ENCODE results near the gene WDFY1. TPM values are rescaled to one million over a fixed set of nuclear protein-coding genes. Genes with fewer than 3 reads are reported as not detected.
"Not testable (repeated sequence)": the region's sequence is repeated elsewhere in the genome, so short reads cannot be mapped to it uniquely, and the experiment has no call there.

The WDFY1 gene
- total RNA-seq, 2 experiments from 2014 or later: 58.8 to 59.1 TPM

DNA sequence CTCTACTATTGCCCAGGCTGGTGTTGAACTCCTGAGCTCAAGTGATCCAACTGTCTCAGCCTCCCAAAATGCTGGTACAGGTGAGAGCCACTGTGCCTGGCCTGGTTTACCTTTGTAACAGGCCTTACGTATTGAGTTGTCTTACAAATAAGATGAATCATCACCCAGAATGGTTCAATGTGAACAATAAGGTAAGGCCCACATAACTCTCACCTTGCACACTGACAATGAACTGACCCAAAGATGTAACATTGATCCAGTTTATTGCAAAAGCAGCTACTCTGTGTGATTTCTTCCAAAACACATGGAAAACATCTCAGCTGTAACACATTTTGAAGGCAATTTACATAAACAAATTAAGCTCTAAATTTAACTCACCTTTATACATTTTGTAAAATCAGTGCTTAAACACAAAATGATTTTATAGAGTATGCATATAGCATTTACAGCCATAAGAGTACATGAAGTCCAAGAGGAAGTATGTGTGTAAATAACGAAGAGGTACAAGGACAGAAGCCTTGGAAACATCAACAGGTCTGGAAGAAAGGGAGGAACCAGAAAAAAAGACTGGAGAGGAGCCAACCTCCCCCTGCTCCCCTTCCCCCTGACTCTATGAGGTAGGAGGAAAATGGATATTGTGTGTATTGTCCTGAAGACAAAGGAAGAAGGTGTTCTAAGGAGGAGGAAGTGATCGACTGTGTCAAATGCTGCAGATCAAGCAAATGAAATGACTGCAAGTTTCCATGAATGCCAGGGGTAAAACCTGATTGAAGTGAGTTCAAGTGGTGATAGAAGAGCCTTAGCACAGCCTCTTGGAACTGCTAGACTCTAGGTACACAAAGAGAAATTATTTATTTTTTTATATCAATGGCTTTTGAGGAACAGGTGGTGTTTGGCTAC, 5.6 kb upstream of the WDFY1 start:
- POLR2A ChIA-PET: interaction anchor here (0.6 to 1.3 kb wide), 3 partner anchors 9 to 113 kb away, joined by 4 to 5 read pairs (median 5); partner anchors contain the start of gene AP1S3
- Mint-ChIP-seq H3K36me3 (peaks cover 15% of the 10 kb centered on the region), H3K4me1 (peaks cover 43% of the 10 kb centered on the region), H3K9me3 (no peaks in the 10 kb centered on the region), H3K27me3 (no peaks in the 10 kb centered on the region), H3K27ac (peak overlapping the region; percentile 87), H3K4me3 (no peak overlapping the region)
- DNase-seq: no peak
- ATAC-seq (ENCODE audit: low read depth): no peak

DNA sequence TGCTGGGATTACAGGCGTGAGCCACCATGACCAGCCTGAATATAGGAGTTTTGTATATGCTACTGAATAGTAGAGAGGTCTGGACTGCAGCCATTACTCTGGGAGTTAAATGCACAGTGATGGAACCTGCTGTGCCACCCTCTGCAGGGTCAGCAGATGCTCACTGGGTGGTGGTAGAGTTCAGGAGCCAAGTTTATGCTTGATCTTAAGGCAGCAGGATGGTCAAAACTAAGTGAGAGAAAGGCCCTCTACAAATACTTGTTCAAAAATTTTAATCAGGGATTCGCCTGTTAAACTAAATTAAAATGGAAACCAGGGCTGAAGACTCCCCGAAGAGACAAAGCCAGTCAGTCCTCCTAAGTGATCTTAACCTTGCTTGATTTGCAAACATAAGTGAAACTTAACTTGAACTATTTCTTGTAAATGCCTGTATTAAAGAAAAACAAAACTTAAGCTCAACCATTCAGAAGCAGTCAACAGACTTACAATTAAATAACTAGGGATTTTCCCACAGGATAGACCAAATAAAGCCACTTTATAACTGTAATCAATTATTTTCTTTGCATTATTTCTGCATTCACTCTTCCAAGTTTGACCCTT, 4.2 kb upstream of the WDFY1 start:
- DNase-seq (no peak), ATAC-seq (ENCODE audit: low read depth) (peak; percentile 5)
- H3K36me3 Mint-ChIP-seq: peaks cover 15% of the 10 kb centered on the region
- H3K4me3 Mint-ChIP-seq: no peak overlapping the region
- POLR2A ChIA-PET: interaction anchor here (0.6 to 1.3 kb wide), 2 partner anchors 20 to 81 kb away, joined by 3 to 4 read pairs; no protein-coding TSS in a partner anchor
- no peaks in the 10 kb centered on the region for H3K9me3 Mint-ChIP-seq
- no peaks in the 10 kb centered on the region for H3K27me3 Mint-ChIP-seq
- H3K4me1 Mint-ChIP-seq: peaks cover 42% of the 10 kb centered on the region
- H3K27ac Mint-ChIP-seq: peak overlapping the region; percentile 87

DNA sequence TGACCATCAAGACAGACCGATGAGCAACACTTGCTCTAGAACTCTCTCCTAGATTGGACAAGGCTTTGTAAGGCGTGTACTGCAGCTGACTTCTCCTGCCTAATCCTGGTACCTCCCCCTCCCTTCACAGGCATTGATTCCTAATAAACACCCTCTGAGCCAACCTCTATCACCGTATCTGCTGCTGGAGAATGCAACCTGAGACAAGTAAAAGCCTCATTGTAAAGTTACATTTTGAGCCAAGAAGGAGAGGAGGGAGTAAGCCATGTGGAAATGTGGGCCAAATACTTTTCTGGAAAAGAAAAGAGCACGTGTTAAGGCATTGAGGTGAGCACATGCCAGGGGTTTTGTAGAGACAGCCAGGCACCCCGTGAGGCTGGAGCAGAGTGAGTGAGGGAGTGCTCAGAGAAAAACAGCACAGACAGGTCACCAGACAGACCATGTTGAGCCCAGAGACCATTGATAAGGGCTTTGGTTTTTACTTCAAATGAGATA, 2.6 kb upstream of the WDFY1 start:
- Mint-ChIP-seq H3K36me3 (peaks cover 19% of the 10 kb centered on the region), H3K9me3 (no peaks in the 10 kb centered on the region), H3K27me3 (no peaks in the 10 kb centered on the region), H3K4me1 (peaks cover 47% of the 10 kb centered on the region), H3K27ac (peak overlapping the region; percentile 84), H3K4me3 (no peak overlapping the region)
- DNase-seq (no peak), ATAC-seq (ENCODE audit: low read depth) (no peak)
- POLR2A ChIA-PET: no interaction called here

DNA sequence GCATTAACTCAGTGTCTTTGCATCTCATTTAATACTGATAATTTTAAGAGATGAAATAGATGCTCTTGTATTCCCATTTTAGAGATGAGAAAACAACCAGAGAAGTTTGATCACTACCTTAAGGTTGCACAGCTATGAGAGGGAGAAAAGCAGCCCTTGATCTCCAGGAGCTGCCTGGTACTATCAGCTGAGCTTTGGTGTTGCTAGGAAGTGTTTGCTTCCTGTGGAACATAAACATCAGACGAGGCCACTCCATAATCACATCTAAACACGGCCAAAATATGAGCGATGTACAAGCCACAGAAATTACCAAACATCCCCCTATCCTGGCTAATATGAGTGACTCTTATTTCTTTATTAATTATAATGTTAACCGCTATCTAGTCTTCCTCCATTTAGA, 620 bp upstream of the WDFY1 start:
- POLR2A ChIA-PET: interaction anchor here (1.0 to 4.4 kb wide), 7 partner anchors 10 to 49 kb away, joined by 3 to 35 read pairs (median 5); partner anchors contain the start of gene MRPL44
- H3K4me1 Mint-ChIP-seq: peaks cover 45% of the 10 kb centered on the region
- peak overlapping the region; percentile 92 for H3K27ac Mint-ChIP-seq
- H3K9me3 Mint-ChIP-seq: no peaks in the 10 kb centered on the region
- ATAC-seq (ENCODE audit: low read depth) (no peak), DNase-seq (no peak)
- no peaks in the 10 kb centered on the region for H3K27me3 Mint-ChIP-seq
- H3K4me3 Mint-ChIP-seq: peak overlapping the region; percentile 94
- H3K36me3 Mint-ChIP-seq: peaks cover 17% of the 10 kb centered on the region

DNA sequence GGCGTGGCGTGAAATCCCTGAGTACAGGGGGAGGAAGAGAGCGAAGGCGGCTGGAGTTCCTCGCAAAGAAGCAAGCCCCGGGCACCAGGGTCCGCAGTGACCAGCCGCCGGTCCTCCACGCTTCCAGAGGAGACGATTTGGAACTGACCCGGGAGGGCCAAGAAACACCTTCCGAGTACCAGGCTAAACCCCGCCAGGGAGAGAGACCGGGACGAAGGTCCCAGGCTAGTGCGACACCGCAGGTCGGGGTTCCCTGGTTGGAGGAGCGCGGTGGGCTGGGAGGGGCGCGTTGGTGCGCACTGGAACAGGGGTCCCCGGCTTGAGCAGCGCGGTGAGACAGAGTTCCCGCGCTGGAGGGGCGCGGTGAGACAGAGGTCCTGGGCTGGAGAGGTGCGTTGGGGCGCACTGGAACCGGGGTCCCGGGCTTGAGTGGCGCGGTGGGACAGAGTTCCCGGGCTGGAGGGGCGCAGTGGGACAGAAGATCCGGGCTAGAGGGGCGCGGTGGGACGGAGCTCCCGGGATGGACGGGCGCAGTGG, 901 bp downstream of the WDFY1 start:
- Mint-ChIP-seq H3K27ac (peak overlapping the region; percentile 96), H3K4me3 (peak overlapping the region; percentile 94), H3K4me1 (peaks cover 41% of the 10 kb centered on the region), H3K36me3 (peaks cover 25% of the 10 kb centered on the region), H3K9me3 (no peaks in the 10 kb centered on the region), H3K27me3 (no peaks in the 10 kb centered on the region)
- POLR2A ChIA-PET: interaction anchor here (0.6 to 4.4 kb wide), 5 partner anchors 8 to 181 kb away, joined by 4 to 35 read pairs (median 5); partner anchors contain the start of gene MRPL44
- ATAC-seq (ENCODE audit: low read depth) (peak; percentile 9), DNase-seq (peak; percentile 59)

DNA sequence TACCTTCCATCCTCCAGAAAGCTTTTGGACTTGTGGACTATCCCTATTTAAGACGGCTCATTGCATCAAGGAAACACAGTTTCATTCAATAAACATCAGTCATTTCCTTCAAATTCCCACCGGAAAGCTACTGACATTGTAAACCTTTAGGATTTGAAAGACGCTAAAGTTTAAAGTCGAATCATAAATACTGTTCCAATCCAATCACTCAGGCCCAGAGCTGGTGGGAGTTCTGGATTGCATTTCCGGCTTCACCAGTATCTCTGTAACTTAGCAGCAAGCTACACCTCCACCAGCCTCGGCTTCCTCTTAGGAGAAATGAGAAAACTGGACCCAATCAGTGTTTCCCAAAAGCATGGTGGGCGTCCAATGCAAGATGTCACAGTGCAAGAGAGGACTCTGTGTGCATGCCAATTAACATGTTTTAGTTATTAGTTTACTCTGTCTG, 1.6 kb downstream of the WDFY1 start:
- peak overlapping the region; percentile 96 for H3K27ac Mint-ChIP-seq
- no peak for DNase-seq
- peaks cover 42% of the 10 kb centered on the region for H3K4me1 Mint-ChIP-seq
- peak overlapping the region; percentile 94 for H3K4me3 Mint-ChIP-seq
- ATAC-seq (ENCODE audit: low read depth): no peak
- H3K9me3 Mint-ChIP-seq: no peaks in the 10 kb centered on the region
- POLR2A ChIA-PET: interaction anchor here (4.4 kb wide), 1 partner anchor 12 kb away, joined by 35 read pairs; the partner anchor contains the start of gene MRPL44
- H3K27me3 Mint-ChIP-seq: no peaks in the 10 kb centered on the region
- peaks cover 28% of the 10 kb centered on the region for H3K36me3 Mint-ChIP-seq

DNA sequence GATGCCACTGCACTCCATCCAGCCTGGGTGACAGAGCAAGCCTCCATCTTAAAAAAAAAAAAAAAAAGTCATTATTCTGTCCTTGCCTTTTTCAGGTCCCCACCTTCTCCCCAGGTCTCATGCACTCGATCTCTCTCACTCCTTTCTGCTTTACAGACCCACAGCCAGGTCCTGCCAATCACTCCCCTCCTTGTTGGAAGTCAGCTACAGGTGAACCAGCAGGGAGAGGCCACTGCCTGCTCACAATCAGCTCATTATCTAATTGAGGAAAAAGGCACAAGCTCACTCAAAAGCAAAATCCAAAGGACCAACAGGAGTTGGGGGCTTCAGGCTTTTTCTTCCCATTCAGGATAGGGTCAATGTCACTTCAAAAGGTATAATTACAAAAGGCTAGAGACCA, 2.0 kb downstream of the WDFY1 start:
- Mint-ChIP-seq H3K27me3 (no peaks in the 10 kb centered on the region), H3K9me3 (no peaks in the 10 kb centered on the region)

DNA sequence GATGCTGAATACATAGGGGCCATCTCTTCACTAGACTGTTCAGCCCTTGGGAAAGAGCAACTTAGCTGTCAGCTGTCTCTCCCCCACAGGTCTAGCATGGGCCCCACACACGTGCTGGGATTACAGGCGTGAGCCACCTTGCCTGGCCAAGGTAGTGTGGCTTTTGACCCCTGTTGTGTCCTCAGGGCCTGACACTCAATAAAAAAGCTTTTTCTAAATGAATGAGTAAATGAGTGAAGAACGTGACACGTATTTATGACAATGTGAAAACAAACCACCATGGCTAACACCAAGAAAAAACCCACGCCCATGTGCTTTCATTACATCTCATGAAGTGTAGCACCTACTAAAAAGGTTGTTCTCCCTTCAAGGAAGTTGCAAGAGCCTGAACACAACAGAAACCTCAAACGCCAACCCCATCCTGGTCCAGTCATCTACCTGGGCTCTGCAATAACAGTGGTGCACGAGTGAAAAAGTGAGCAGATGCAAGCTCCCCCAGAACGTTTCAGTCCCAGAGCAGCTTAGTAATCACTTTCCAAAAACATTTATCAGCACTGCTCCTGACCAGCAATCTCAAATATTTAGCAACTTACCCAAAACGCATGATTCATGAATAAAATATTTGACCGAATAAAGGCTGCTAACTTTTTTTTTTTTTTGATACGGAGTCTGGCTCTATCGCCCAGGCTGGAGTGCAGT, 3.4 kb downstream of the WDFY1 start:
- H3K36me3 Mint-ChIP-seq: peaks cover 26% of the 10 kb centered on the region
- H3K4me3 Mint-ChIP-seq: peak overlapping the region; percentile 65
- H3K9me3 Mint-ChIP-seq: no peaks in the 10 kb centered on the region
- H3K27ac Mint-ChIP-seq: peak overlapping the region; percentile 88
- no peaks in the 10 kb centered on the region for H3K27me3 Mint-ChIP-seq
- peaks cover 47% of the 10 kb centered on the region for H3K4me1 Mint-ChIP-seq
- DNase-seq (no peak), ATAC-seq (ENCODE audit: low read depth) (peak; percentile 62)
- POLR2A ChIA-PET: interaction anchor here (0.7 to 2.5 kb wide), 6 partner anchors 8 to 169 kb away, joined by 3 to 14 read pairs (median 3); partner anchors contain the start of gene MRPL44

More for the DNA sequence above, 2.0 kb downstream of the WDFY1 start:
- DNase-seq (no peak), ATAC-seq (ENCODE audit: low read depth) (no peak)
- peak overlapping the region; percentile 94 for H3K4me3 Mint-ChIP-seq
- POLR2A ChIA-PET: interaction anchor here (4.4 kb wide), 1 partner anchor 13 kb away, joined by 35 read pairs; the partner anchor contains the start of gene MRPL44
- peak overlapping the region; percentile 80 for H3K27ac Mint-ChIP-seq
- H3K4me1 Mint-ChIP-seq: peaks cover 41% of the 10 kb centered on the region
- H3K36me3 Mint-ChIP-seq: peaks cover 26% of the 10 kb centered on the region

DNA sequence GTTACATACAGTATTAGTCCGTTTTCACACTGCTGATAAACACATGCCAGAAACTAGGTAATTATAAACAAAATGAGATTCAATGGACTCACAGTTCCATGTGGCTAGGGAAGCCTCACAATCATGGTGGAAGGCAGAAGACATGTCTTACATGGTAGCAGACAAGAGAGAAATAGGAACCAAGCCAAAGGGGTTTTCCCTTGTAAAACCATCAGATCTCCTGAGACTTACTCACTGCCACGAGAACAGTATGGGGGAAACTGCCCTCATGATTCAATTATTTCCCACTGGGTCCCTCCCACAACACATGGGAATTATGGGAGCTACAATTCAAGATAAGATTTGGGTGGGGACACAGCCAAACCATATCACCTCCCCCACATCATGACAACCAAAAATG, 5.7 kb downstream of the WDFY1 start:
- ATAC-seq (ENCODE audit: low read depth); H3K9me3 Mint-ChIP-seq; POLR2A ChIA-PET; DNase-seq; H3K27me3 Mint-ChIP-seq; H3K4me3 Mint-ChIP-seq: not testable (repeated sequence)
- Mint-ChIP-seq H3K4me1 (peaks cover 56% of the 10 kb centered on the region), H3K36me3 (peaks cover 28% of the 10 kb centered on the region), H3K27ac (peak overlapping the region; percentile 30)

DNA sequence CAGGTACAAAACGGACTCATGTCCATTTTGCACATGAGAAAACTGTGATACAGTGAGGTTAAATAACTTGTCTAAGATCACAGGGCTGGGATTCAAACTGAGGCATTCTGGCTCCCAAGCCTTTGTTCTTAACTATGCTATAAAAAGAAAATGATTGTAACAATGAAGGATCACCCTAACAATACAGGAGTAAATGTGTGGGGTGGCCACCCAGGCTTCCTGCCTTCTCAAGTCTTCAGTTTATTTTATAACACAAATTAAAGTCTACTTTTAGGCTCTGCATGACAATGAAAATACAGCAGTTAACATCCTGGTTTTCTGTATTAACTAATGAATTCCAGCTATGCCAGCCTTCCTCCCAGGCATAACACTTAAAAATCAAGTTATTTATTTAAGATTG, 7.6 kb downstream of the WDFY1 start:
- no peaks in the 10 kb centered on the region for H3K27me3 Mint-ChIP-seq

DNA sequence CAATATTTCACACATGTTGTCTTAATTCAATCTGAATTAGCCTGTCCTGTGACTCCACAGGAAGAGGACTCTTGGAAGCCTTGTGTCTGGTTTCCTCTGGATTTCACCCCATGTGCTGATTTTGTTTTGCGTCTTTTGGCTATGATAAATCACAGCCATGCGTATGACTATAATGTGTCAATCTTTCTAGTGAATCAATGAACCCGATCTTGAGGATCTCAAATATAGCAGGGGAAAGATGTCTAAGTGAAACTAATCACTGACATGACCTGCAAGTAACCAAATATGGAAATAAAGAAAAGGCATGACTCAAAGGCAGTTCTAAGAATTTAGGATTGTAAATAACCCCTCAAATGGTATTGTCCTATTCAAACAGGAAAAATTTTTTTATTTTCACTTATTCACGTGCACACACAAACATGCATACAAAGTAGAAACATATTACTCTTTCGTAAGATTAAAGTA, 8.2 kb downstream of the WDFY1 start:
- Mint-ChIP-seq H3K27ac (peak overlapping the region; percentile 59), H3K4me3 (peak overlapping the region; percentile 57), H3K36me3 (peaks cover 29% of the 10 kb centered on the region), H3K9me3 (no peaks in the 10 kb centered on the region), H3K4me1 (peaks cover 55% of the 10 kb centered on the region), H3K27me3 (no peaks in the 10 kb centered on the region)
- DNase-seq: no peak
- ATAC-seq (ENCODE audit: low read depth): no peak
- POLR2A ChIA-PET: interaction anchor here (2.1 kb wide), 1 partner anchor 8 kb away, joined by 15 read pairs; the partner anchor contains the start of gene WDFY1

More for the DNA sequence above, 7.6 kb downstream of the WDFY1 start:
- Mint-ChIP-seq H3K4me1 (peaks cover 55% of the 10 kb centered on the region), H3K36me3 (peaks cover 29% of the 10 kb centered on the region), H3K4me3 (peak overlapping the region; percentile 57), H3K27ac (no peak overlapping the region), H3K9me3 (no peaks in the 10 kb centered on the region)
- POLR2A ChIA-PET: no interaction called here
- no peak for DNase-seq
- ATAC-seq (ENCODE audit: low read depth): no peak

DNA sequence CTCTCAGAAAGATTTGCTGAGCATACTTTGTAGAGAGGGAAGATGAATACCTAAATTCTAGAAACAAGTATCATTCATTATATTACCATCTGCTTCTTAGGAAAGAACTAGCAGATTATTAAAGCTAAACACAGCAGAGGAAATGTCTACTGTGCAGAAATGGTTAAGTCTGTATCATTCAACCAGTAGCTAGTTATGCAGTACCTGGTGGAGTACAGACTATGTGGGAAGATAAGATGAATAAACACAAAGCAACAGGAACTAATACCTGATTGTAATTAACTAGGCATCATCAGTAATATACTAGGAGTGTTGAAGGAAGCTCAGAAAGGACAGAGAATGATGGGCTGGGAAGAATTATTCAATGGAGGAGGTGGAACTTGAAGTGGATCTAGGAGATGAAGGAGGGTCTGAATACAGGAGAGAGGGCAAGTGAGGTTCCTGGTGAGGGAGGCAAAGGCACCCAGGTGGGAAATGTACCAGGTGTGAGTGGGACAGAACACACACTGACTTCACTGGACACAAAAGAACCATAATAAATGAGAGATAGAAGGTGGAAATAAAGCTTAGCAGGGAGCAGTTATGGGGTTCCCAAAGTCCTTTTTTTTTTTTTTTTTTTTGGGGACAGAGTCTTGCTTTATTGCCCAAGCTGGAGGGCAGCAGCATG, 9.5 kb downstream of the WDFY1 start:
- no peaks in the 10 kb centered on the region for H3K27me3 Mint-ChIP-seq
- H3K36me3 Mint-ChIP-seq: peaks cover 24% of the 10 kb centered on the region
- H3K4me3 Mint-ChIP-seq: no peak overlapping the region
- POLR2A ChIA-PET: interaction anchor here (2.1 kb wide), 1 partner anchor 10 kb away, joined by 15 read pairs; the partner anchor contains the start of gene WDFY1
- ATAC-seq (ENCODE audit: low read depth): no peak
- no peak for DNase-seq
- H3K9me3 Mint-ChIP-seq: no peaks in the 10 kb centered on the region
- peak overlapping the region; percentile 21 for H3K27ac Mint-ChIP-seq
- peaks cover 49% of the 10 kb centered on the region for H3K4me1 Mint-ChIP-seq

Data from activated naive CD8-positive, alpha-beta T cell treated with anti-CD3 and anti-CD28 coated beads, Interleukin-2, amount 10 ng/mL, durations not matched to agents 7 days and 5 days (primary cell).